HG02763 (cell line): ENCODE data around the gene RNF11.

Source experiments
- ATAC-seq: cut with Tn5 transposase; IDR thresholded peaks from one replicate; pipeline ENCODE4 v1.9.1; 2021; ENCODE audit warnings: mild to moderate bottlenecking, moderate library complexity; ENCODE audit not compliant: unreplicated experiment

The RNF11 gene

DNA sequence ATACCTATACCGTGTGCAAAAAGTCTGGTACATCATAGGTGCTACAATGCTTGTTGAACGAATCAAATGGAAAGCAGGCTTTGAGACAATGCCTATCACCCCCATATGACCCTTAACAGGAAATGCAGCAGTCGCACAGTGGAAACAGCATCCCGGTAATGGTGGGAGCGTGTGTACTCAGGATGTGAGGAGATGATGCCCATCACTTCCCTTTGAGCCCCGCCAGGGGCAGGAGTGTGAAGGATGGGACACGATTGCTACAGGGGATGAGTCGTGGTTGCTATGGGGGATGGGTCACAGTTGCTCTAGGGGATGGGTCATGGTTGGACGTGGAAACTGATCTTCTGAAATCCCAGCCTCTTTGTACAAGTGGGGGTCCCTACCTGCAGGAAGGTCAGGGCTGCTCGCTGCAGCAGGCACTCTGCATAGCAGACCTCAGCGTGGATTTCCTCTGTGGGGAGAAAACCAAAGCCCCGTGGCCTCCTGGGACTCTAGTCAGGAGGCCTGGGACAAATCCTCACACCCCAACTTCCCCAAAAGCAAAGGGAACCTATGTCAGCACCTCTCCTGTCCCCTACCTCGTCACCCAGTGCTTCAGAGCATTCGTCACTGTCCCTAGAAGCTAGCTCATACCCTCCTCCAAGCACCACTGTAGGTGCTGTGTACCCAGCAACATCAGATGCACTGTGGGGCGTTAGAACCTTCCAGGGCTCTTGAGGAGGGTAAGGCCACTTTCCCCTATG lies 75.0 kb downstream of the RNF11 start:
- no peak for ATAC-seq

DNA sequence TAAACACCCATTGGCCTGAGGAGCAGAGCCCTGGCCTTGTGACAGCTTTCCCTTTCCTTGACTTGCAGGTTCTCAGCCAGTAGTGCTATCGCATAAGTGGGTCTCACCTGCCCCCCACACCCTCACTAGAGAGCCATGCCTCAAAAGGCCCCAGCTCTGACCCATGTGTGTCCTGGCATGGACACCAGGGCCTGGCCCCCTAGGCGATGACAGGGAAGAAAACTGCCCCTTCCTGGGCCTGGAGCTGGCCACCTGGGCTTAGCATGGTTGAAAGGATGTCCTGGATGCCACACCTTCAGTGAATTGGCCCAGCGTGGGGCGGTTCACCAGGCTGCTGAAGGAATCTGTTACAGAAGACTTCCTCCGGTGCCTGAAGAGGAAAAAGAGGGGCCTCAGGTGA lies 75.8 kb downstream of the RNF11 start:
- no peak for ATAC-seq

DNA sequence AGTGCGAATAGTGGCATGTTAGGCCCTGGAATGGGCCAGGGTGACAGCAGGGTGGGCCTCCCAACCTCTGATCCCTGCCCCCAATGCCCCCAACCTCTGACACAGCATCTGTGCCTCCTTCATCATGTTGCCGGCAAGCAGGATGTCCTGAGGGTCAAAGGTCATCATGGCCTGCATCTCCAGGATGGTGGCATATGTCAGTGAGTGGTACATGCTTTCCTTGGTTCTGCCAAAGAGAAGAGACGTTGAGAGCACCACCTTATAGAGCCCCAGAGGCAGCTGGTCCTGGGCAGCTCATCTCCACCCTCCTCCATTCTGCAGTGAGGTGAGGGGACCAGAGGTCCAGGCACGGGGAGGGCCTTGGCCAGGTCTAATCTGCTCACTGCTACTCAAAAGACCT lies 76.6 kb downstream of the RNF11 start:
- no peak for ATAC-seq

DNA sequence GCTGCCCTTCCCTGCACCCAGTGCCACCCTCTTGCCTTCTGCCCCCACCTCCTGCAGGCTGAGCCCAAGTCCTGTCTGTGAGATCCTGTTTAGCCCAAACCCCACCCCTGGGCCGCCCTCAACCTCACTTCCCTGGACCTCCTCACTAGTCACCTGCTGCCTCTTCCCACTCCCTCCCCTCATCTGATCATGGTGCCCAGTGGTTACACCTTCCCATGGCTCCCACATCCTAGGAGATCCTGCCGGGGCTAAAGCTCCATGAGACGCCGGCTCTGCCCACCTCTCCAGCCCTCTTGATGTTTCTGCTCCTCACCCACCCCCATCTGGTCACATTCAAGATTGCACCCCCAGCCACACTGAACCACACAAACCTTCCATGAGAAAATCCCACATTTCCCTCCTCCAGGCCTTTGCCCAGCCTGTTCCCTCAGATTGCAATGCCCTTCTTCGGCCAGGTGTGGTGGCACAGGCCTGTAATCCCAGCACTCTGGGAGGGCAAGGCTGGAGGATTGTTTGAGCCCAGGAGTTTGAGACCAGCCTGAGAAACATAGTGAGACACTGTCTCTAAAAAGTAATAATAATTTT lies 77.3 kb downstream of the RNF11 start:
- ATAC-seq: no peak

DNA sequence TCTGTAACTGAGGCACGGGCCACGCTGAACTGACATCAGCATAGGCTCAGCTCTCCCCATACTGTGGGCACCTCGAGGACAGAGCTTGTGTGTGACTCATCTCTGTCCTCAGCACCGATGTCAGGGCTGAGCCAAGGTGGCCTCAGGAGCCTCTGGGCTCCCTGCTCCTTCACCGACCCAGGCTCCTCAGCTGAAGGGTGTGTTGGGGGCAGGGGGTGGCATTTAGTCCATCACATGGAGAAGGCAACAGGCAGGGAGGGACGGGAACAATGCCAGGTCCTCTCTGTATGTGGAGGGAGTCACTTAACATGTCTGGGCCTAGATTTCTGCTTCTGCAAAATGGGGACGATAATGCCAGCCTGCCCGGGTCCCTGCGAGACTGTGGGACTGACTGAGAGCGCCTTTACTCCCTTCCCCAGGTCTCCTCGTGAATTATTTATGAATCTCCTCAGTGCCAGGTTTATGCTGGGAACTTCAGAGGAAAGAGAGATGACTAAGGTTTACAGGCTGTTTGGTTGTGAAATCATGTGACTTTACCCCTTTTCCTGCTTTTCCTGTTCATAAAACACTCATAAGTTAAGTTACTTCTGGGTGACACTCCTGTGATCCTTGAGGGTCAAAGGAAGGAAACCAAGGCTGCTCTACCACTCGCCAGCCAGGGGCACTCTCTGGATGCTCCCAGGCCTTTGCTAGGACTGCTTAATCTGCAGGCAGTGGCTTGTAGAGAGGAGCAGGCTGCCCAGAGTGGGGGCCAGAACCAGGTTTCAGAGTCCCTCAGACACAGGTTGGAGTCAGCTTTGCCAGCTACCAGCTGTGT lies 78.1 kb downstream of the RNF11 start:
- ATAC-seq: no peak

DNA sequence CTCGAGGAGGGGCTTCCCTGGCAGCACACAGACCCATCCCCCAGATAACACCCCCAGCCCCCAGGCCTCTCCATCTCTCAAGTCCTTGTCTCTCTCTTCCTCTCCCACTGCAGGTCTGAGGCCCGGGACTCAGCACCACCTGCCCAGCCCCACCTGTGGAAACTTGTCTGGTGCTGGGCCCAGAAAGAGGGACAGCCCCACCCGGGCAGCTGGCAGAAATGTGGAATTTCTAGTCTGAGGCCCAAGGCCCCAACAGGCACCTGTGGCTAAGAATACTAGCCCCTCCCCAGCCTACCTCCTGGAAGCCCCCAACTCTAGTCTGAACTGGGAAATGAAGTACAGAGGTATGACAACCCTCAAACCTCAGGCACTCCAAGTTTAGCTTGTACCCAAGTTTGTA lies 78.9 kb downstream of the RNF11 start:
- no peak for ATAC-seq

DNA sequence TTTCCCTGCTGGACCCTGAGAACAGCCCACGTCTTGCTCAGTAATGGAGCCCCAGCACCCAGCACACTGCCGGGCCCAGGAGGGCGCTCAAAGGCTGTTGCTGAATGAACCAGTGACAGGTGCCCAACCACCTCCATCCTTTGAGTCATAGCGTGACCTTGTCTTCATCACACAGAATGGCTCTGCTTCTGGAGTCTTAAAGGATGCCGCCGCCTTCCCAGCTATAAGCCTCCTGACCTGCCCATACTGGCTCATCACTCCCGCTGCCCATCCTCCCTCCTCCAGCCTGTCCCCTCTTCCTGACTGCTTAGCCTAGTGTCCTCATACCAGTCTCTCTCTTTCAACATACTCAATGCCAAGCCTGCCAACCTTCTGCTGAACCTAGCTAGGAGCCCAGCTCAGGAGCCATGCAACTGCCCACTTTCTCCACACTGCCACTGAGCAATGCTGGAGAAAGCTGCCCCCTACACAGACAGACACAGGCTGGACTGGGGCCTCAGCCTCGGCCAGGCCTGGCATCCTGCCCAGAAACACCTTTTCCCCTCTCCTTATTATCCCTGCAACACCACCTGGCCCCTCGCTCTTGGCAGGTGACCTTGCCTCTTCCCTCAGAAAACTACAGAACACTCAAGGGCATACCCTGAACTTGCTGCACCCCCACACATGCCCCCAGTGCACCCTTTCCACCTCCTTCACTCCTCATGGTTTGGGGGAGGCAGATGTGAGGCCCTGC lies 80.2 kb downstream of the RNF11 start:
- ATAC-seq: no peak

DNA sequence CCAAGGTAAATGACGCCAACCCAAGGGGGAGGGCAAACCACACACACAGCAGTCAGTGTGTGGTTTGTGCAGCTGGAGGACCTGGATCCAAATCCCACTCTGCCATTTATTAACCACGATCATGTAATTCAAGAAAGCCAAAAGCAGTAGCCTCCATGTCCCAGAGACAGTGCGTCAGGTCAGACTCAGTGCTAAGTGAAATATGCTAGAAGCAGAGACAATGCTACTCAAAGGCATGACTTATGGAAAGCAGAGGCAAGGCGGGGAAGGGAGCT lies 80.7 kb downstream of the RNF11 start:
- ATAC-seq: no peak

DNA sequence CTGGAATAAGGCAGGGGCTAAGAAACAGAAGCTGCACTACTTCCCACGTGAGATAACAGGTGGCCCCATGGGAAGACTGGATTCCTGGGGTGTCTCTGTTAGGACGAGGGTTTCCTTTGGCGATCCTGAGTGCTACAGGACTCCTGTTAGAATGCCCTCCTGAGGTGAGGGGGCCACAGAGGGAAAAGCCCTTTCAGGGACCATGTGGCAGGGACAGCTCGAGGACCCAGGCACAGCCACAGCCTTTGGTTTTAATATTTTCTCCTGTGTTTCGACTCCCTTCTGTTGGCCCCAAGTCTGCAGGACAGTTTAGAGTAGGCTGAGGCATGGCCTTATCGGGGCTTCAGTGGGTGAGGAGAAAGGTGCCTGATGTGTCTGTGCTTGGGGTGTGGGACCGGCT lies 81.7 kb downstream of the RNF11 start:
- no peak for ATAC-seq

DNA sequence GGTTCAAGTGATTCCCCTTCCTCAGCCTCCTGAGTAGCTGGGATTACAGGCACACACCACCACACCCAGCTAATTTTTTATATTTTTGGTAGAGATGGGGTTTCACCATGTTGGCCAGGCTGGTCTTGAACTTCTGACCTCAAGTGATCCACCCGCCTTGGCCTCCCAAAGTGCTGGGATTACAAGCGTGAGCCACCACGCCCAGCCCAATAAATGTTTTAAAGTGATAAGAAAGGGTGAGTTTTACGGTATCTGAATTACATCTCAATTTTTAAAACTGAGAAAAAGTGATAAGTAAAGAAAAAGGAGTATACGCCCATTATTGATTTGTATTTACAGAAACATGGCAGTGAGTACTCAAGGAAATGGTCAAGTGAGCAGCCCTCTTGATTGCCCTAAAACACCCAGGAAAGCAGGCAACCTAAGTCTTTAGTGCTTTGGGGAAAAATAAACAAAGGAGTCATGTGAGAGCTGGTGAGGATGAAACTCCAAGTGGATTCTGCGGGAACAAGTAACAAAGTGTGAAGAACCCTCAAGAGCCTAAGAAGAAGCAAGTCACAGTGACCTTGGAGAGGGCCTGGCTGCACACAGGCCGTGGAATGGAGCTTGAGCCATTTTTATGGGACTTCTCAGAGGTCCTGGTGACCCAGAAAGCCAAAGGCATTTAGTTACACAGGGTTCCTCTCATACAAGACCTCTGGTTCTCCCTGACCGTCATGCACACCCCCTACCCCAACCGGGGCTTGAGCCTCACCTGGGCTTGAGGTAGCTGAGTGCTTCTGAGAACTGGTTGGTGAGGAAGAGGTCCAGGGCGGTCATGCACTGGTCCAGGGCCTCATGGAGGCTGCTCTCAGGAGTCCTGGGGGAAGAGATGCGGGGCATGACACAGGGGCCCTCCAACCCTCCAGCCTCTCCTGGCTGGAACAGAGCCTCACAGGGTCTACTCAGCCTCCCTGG lies 85.2 kb downstream of the RNF11 start:
- ATAC-seq: no peak

DNA sequence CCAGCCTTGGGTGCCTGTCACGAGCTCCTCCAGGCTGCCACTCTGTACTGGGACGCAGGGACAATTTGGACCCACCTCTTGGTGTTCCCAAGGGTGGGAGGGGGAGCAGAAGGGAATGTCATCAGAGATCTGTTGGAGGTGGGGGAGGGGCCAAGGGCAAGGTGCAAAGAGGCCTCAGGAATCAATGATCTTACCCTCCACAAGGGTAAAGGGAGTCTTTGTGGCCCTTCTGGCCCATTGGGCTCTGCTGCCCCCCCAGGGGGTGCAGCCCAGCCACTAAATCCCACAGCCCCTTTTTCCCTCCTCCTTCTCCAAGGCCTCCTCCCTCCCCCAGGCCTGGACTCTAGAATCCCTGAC lies 85.8 kb downstream of the RNF11 start:
- ATAC-seq: no peak

DNA sequence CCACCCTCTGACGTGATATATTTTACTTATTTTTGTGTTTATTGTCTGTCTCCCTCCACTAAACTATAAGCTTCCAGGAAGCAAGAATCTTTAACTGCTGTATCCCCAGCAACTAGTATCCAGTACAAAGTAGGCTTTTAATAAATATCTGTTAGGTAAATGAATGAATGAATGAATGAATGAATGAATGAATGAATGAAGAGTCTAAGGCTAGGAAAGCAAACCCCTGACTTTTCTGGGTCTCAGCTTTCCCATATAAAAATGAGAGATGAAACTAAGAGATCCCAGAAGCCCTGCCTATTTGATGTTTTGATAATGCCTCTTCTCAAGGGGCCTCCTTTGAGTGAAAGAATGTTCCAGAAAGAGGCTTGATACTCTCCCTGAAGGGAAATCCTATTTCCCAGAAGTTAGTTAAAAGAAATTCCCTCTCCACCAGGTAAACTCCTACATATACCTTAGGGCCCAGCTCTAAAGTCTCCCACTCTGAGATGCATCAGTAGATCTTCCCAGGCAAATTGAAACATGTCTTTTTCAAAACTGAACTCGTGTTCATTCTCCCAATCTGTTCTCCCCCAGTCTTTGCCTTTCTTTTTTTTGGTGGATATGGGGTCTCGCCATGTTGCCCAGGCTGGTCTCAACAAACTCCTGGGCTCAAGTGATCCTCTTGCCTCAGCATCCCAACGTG lies 86.5 kb downstream of the RNF11 start:
- no peak for ATAC-seq
